HG03469 (cell line): Measurements from ENCODE around the gene ALG9.
"Not testable (repeated sequence)": the region's sequence is repeated elsewhere in the genome, so short reads cannot be mapped to it uniquely, and the experiment has no call there.

Source experiments
- ATAC-seq: cut with Tn5 transposase; IDR thresholded peaks from one replicate; pipeline ENCODE4 v1.9.1; 2021; ENCODE audit warnings: mild to moderate bottlenecking, moderate library complexity, moderate number of reproducible peaks; ENCODE audit not compliant: unreplicated experiment

Gene ALG9

DNA sequence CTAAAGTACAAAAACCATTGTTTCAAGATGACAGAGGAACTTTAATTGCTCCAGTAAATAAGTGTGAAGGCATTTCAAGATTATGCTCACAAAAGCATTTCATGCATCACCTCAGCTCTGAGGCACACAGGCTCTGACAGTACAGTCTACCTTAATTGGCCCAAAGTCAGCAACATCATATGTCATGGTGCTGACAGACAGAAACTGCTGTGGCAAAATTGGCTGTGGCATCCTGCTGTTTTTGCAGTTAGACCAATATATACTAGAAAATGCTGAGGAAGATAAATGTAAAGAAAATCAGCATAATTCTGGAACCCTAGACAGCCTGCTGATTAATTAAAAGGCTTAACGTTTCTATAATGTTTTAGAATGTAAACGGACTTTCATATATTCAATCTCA, 70.2 kb downstream of the ALG9 start:
- no peak for ATAC-seq

DNA sequence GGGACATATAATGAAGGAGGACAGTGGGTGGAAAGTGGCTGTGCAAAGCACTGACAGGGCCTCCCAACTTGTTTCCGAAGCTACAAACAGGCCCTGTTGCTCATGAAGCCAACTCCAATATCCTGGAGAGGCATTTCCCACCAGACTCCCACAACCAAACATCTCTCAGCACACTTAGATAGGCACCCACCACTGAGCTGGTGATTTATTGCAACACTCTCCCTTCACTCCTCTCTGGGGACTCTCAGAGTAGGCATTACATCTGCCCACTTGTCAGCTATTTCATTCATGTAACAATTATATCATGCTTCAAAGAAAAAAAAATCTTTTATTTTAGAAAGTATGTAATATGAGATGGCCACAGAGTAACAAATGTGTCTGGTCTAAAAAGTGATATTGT, 73.1 kb downstream of the ALG9 start:
- no peak for ATAC-seq

DNA sequence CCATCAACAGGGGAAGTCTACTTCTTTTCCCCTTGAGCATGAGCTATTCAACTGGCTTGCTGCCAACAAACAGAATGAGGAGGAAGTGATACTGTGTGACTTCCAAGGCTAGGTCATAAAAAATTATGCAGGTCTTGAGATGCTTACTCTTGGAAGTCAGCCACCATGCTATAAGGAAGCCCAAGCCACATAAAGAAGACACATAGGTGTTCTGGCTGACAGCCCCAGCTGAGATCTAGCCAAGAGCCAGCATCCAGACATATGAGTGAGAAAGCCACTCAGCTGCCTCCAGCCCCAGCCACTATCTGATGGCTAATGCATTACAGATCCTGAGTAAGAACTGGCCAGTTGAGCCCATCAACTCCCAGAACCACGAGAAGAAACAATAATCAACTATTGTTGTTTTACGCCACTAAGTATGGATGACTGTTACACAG, 74.2 kb downstream of the ALG9 start:
- no peak for ATAC-seq

DNA sequence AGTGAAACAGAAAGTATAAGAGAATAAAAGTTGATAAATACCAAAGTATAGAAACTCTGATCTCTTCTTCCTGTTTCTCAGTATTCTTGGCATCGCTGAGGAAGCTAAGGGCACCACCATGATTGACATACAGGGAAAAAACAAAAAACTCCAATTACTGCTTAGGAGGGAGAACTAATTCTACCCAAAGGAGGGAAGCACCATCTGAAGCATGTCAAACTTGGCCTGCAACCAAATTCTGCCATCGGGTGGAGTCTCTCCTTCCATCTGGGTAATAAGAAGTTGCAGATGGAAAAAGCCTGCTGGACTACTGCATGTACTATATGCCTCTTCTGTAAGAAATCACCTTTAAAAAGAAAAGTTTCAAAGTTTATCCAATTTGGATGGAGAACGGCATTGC, 74.7 kb downstream of the ALG9 start:
- no peak for ATAC-seq

DNA sequence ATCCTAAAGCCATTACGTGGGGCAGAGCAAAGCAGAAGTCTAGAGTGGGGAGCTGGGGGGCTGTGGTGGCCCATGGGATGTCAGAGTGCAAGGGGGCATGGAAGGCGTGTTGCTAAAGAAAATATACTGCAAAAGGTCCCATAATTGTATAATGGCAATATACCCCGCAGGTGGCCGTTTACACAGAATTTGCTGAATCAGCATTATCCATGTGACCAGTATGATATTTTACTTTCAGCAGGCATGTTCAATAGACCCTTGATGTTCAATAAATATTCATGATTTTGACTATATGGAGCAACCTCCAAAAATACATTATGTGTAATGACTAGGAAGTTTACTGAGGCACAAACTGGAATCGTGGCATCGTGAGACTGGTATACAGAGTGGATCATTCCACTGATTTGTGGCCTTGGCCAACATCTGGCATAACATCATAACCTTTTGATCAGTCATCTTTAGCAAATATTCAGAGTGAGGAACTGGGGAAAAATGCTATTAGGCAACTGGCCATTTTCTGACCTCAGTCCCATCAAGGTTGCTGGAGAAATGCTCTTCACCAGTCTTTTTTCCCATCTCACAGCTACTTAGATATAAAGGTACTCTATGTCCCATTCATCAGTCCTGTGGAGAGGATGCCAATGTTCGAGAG, 75.9 kb downstream of the ALG9 start:
- ATAC-seq, result no peak

DNA sequence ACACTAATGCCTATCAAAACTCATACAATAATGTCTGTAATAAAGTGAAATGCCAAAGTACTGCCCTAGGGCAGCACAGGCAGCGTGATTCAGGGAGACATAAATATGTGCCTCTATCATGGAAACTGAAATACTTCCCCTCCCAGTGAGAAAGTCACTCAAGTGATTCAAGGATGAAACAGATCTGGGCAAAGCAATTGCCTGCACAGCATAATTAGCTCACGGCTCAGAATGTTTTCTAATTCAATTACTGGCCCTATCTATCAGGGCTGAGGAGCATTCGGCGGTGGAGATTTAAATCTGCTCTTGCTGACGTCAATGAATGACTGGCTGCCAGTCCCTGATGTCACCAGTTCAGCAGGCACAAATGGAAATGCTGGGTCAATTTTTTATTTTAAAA, 77.5 kb downstream of the ALG9 start:
- no peak for ATAC-seq

DNA sequence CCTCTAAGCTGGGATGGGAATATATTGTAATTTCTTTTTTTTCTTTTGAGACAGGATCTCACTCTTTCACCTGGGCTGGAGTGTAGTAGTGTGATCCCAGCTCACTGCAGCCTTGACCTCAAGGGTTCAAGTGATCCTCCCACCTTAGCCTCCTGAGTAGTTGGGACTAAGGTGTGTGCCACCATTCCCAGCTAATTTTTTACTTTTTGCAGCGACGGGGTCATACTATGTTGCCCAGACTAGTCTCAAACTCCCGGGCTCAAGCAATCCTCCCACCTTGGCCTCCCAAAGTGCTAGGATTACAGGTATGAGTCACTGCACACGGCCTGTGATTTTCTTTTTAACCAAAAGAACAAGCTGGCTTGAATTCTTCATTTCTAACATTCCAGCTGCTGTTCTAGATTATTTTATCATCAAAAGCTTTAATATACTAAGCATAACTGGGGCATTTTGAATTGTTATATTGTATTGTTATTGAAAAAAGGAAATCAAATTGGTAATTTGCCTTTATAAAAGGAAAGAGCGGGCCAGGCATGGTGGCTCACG, 78.4 kb downstream of the ALG9 start:
- ATAC-seq, result no peak

DNA sequence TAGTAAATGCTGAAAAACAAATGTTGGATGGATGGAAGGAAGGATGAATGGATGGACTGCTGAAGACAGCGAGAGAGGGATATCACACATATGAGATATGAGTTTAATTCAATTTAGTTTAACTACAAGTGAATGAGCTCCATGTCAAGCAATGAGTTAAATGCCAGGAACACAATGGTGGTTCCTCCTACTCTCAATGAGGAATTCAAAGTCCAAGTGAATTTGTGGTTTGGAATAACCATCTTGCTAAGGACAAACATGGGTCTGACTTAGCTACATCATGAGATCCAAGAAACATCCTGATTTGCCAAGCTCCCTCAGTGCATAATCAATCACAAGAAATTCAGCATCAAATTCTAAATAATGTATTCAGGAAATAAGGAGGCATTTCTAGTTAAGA, 79.1 kb downstream of the ALG9 start:
- ATAC-seq, result no peak

DNA sequence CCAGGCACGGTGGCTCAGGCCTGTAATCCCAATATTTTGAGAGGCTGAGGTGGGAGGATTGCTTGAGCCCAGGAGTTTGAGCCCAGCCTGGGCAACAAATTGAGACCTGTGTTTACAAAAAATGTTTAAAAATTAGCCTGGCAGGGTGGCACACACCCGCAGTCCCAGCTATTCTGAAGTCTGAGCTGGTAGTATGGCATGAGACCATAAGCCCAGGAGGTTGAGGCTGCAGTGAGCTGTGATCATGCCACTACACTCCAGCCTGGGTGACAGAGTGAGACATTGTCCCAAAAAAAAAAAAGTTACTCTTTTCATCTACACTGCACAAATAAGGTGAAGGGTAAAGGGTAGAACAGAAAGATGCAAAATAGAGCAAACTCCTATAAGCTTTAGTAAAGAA, 82.9 kb downstream of the ALG9 start:
- no peak for ATAC-seq

DNA sequence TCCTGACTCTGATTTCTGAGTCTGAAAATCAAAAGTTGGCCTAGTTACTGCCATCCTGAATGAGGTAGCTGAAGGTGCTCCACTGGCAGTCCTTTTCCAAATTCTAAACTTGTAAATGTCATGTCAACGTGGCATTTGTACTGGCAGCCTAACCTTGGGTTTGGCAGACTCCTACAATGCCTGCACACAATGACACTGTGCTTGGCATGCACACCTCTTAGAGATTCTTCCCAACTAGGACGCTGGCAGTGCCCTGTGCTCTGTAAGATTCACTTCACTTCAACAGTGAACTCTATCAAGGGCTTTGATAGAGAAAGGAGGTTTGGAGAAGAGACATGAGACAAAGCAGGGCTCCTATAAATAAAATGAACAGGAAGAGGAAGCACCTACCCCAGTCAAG, 83.3 kb downstream of the ALG9 start:
- no peak for ATAC-seq

DNA sequence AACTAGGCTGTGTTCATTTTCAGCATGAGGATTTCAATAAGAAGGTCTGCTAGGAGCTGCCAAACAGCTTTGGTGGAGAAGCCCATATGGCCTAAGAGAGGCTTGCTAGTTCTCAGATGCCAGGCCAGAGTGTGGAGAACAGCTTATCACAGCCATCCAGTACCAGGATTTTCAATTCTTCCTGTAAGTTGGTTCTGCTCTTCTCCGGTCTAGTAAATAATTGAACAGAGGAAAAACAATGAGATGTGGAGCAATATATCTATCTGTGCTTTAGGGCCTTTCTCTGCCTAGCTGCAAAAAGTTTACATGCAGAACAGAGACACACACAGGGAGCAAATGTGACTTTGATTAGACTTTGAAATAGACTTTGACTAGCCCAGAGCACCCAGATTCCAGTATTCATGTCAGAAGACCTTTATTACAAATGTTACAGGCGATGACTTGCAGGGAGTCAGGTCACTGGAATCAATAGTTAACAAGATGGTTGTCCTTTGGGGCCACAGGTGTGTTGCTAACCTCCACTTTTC, 85.4 kb downstream of the ALG9 start:
- ATAC-seq, result no peak

DNA sequence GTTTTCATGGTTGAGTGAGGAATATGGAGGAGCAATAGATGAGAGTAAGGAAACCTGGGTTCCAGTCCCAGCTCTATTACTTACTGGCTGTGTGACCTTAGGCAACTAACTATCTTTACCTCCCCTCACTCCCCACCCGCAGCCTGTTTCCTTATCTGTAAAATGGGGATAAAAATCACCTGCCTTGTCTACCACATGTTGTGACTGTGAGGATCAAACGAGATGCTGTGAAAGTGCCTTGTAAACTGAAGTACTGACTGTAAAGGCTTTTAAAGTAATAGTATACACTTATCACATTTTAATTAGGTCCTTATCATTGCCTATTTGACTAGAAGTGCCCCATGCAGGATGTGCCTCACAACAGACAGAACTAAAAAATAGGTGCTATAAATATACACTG, 86.3 kb downstream of the ALG9 start:
- ATAC-seq, result no peak

DNA sequence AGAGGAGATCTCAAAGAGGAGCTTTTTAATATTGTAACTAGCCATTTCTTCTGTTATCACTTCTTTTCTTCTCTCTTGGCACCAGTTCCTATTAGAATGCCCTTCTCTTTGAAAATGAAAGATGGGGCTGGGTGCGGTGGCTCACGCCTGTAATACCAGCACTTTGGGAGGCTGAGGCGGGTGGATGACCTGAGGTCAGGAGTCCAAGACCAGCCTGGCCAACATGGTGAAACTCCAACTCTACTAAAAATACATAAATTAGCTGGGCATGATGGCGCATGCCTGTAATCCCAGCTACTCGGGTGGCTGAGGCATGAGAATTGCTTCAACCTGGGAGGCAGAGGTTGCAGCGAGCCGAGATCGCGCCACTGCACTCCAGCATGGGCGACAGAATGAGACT, 87.1 kb downstream of the ALG9 start:
- ATAC-seq, result not testable (repeated sequence)

DNA sequence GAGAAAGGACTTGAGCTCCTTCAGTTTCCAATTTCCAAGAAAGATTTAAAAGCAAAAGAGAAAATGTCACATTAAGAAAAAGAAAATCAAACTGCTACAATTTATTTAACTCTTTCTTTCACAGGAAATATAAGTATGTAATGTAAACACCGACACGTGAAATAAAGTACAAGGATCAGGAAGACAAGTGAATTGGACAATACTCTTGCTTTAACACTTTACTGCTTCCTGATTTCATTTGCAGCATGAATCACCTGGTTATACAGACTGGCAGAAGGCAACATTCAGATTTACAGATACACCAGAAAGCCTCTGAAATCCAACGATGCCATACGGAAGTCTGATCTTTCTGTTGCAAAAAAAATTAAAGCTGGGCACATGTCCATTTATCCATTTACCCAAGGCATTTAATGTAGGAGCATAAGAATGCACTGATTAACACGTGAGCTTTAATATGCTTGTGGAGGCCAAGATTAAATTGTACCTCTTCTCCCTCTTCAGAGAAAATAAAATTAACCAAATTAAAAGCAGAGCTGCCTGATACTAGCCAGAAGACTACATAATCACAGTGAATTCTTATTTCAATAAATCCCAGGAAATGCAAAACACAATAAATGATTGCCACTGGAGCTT, 89.2 kb downstream of the ALG9 start:
- no peak for ATAC-seq

DNA sequence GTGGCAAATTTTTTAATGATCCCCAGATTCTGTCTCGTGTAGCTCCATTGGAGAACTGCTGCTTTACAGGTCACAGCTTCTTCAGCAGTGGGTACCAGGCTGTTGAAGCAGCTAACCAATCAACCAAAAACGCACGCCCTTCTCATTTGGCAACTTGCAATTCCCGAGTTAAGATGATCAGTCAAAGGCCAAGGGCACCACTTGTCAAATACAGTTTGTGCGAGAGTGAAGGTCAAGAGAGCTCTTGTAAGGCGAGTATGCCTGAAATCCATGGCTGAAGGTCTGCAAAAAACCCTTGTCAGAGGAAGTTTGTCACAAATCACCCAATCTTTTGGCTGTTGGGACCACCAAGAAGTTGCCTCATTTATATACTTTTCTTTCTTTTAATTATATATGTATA, 92.3 kb downstream of the ALG9 start:
- no peak for ATAC-seq

DNA sequence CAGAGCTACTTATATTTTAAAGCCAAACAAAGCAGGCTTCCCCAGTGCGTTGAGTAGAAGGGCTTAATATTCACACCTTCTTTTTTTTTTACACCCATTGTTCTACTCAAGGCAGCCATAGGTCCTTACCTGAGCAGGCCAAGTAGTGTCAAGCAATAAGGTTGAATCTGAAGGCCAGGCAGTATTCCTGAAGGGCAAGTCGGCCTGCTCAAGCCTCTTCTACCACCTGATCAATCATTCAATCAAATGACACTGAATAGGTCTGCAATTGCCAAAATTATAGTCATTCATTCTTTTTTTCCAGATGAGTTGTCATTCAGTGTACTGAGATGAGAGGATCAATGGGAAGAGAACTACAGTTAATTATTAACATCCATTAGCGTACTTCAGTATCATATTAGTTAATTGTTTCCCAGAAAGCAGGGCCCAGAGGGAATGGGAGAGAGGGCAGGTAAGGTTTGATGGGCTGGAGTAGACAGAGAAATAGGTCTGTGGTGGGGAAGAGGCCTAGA, 93.3 kb downstream of the ALG9 start:
- no peak for ATAC-seq

DNA sequence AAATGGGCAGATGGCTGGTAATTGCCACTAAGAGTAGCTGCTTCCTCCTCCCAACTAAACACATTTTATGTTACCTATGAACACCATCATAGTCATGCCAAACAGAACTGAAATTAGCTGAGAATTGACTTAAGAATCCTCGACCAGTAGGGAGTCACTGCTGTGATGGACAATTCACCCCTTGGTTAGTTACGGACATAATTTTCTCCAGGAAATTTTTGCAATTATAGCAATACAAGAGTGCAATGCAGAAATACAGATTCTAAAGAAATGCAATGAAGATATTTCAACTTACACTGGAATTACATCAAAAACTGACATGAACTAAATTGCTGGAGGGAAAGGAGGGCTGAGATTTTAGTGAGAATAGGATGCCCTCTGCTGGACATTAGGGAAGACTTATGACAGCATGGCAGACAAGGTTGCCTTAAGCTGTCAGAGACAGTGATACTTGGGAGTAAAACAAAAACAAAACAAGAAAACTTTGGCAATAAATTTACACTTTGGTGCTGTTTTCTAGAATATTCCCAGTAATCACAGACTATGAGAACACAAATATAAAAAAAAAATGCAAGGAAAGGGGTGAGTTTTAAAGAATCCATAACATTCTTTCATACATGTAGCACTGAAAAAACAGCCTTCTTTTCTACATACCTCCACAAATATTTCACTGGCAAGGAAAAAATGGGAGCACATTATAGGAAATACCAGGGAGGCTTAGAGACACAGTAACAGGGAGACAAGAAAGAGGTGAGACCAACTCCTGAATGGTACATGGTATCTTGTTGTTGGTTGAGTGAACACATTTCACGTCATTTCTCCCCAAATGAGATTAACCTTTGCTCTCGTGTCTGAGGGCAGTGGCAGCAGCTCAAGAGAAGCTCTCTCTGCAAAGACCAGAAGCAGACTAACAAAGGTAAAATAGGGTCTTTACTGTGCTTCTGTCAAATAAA, 94.0 kb downstream of the ALG9 start:
- no peak for ATAC-seq

DNA sequence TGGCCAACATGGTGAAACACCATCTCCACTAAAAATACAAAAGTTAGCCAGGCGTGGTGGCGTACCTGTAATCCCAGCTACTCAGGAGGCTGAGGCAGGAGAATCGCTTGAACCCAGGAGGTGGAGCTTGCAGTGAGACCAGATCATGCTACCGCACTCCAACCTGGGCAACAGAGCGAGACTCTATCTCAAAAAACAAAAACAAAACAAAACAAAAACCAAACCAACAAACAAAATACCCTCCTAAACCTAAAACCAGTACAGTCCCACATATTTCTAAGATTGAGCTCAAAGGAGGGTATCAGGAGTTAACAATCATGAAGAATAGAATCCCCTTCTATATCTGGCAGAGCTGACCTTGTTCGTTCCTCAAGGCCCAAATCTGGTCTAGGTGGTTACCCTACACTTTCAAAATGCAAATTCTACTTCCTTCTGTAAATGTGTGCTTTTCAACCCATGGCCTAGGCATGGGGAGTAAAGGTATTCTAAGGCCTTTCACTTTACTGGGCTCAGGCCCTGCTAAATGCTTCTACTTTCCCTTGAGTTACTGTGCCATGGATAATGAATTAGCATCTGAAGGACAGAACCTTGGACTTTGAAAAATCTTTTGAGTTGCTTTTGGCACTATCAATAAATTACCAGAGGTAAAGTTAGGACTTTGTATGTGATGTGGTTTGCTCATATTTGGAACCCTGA, 94.8 kb downstream of the ALG9 start:
- peak; percentile 99 for ATAC-seq

DNA sequence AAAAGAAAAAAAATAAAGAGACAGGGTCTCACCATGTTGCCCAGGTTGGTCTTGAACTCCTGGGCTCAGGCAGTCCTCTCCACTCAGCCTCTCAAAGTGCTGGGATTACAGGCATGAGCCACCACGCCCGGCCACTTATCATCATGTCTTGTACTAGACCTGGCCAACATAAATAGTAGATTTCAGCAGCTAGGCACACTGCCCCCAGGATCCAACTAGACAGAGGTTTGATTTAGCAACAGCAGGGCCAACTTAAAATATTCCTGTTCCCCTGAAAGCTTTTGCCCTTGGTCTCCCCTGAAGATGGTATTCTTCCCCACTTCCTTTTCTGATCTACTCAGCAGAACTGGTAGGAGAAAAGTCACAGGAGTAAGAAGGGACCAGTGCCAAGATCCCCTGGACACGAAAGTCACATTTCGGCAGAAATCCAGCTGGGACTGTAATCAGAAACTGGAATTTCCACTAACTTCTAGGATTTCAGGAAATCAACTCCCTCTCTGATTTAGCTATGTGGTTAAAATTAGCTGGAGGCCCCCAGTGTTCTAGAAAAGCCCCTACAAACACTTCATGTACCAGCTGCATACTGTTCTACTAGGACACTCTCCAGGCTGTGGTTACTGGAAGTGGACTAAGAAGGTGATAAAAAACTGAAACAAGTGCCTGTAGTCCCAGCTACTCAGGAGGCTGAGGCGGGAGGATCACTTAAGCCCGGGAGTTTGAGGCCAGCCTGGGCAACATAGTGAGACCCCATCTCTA, 96.2 kb downstream of the ALG9 start:
- no peak for ATAC-seq

DNA sequence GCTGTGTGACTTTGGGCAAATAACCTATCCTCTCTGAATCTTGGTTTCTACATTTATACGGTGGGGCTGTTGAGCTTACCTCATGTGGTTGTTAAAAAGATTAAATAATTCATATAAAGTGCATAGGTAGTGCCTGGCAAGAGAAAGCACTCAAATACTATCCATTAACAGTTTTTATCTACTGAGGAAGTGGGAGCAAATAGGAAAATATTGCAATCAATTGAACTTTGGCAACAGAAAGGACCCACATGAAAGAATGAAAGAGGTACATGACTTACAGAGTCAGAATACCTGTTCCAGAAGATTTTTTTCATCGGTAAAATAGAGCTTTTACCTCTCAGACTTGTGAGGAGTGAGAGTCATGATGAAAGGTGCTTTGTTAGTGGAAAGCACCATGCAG, 98.8 kb downstream of the ALG9 start:
- no peak for ATAC-seq
